BJ (cell line): ENCODE data around the gene MUC6. TPM values are rescaled to one million over a fixed set of nuclear protein-coding genes. Genes with fewer than 3 reads are reported as not detected.

Source experiments
- CTCF ChIA-PET: fragments of 350-600 bp; formaldehyde crosslinking; extraction: SDS; loops from one replicate; lab custom pipeline; 2021; ENCODE audit warnings: antibody characterized with exemption, inconsistent platforms; lab: Yijun Ruan, JAX
- POLR2A ChIA-PET: fragments of 300-600 bp; sonication (Branson Sonifier 250); formaldehyde crosslinking; extraction: SDS; loops from one replicate; lab custom pipeline; 2021; ENCODE audit warnings: antibody characterized with exemption; lab: Charles Lee
- DNase-seq: peaks from one replicate; pipeline ENCODE4 v3.0.0-alpha.2; 2011; ENCODE audit warnings: low read depth
- H3K27me3 ChIP-seq: 2 replicates; pipeline ENCODE4 v1.6.0; 2011; ENCODE audit warnings: low read length; ENCODE audit not compliant: control insufficient read depth, insufficient read depth
- H3K36me3 ChIP-seq: 2 replicates; pipeline ENCODE4 v1.5.1; 2011; ENCODE audit warnings: low read length; ENCODE audit not compliant: control insufficient read depth, insufficient read depth
- H3K4me3 ChIP-seq: 2 replicates; pipeline ENCODE4 v1.5.1; 2011; ENCODE audit warnings: low read depth, mild to moderate bottlenecking, control low read depth, low read length
- polyA plus RNA-seq: library from polyadenylated mRNA; depleted of rRNA; stranded (reverse); fragments of >200 nt; gene quantifications from 2 replicates; pipeline ENCODE4 v1.2.3, GENCODE V29; 2011
- TF ChIP-seq, protein P1 (sequence below): IDR thresholded peaks from 2 replicates; pipeline ENCODE4 v1.5.1; 2011; ENCODE audit warnings: low read depth, mild to moderate bottlenecking, control low read depth, inconsistent platforms, low read length, moderate library complexity; ENCODE audit not compliant: insufficient read depth

Gene MUC6
- polyA plus RNA-seq, 1 experiment, result not detected

DNA sequence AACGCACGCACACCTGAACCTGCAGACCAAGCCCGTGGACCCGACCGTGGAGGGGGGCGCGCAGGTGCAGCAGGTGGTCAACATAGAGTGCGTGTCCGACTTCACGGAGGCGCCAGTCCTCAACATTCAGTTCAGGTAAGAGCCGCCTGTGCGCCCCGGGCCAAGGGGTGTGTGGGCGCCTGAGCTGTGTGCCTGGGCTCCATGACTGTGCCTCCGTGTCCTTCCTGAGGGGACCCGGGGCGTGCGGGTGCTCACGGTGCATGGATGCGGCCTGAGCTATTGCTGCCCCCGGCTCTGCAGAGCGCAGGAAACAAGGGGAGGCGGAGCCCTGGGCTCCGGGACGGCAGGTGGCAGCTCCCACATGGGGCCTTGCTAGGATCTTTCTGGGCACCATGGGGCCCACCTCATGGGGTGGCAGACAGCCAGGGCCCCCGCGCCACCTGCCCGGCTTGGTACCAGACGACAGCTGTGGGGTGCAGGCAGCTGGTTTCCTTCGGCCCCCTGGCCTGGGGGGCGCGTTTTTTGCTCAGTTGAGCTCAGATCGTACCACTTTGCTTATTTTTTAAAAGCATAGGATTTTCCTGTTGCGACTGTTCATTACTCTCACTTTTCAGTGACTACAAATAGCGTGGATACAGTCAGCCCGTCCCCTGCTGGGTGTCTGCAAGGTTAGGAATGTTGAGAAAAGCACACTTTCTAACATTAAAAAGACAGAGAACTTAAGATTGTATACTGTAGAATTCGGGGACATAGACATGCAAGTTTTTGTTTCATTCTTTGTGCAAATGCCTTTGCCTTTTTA is 28.3 kb downstream of the MUC6 start:
- Histone ChIP-seq H3K4me3 (no peak overlapping the region), H3K36me3 (peaks cover 50% of the 10 kb centered on the region), H3K27me3 (no peaks in the 10 kb centered on the region)
- no peak for DNase-seq
- ChIA-PET POLR2A (no interaction called here), CTCF (interaction anchor here (1.3 kb wide), 1 partner anchor 9 kb away, joined by 3 read pairs; no protein-coding TSS in a partner anchor)
- TF ChIP-seq, protein P1, sequence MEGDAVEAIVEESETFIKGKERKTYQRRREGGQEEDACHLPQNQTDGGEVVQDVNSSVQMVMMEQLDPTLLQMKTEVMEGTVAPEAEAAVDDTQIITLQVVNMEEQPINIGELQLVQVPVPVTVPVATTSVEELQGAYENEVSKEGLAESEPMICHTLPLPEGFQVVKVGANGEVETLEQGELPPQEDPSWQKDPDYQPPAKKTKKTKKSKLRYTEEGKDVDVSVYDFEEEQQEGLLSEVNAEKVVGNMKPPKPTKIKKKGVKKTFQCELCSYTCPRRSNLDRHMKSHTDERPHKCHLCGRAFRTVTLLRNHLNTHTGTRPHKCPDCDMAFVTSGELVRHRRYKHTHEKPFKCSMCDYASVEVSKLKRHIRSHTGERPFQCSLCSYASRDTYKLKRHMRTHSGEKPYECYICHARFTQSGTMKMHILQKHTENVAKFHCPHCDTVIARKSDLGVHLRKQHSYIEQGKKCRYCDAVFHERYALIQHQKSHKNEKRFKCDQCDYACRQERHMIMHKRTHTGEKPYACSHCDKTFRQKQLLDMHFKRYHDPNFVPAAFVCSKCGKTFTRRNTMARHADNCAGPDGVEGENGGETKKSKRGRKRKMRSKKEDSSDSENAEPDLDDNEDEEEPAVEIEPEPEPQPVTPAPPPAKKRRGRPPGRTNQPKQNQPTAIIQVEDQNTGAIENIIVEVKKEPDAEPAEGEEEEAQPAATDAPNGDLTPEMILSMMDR, result no peak

- H3K4me3 ChIP-seq, result no peak overlapping the region
- ChIA-PET CTCF (interaction anchor here (1.3 to 2.4 kb wide), 3 partner anchors 10 to 44 kb away, joined by 3 to 6 read pairs (median 5); no protein-coding TSS in a partner anchor), POLR2A (no interaction called here)
- no peak for DNase-seq
- no peaks in the 10 kb centered on the region for H3K27me3 ChIP-seq
- peaks cover 53% of the 10 kb centered on the region for H3K36me3 ChIP-seq
- TF ChIP-seq, protein P1, result no peak
These were observed 29.2 kb downstream of the MUC6 start for GRCh38 chr11:1007279-1007678.

- CTCF ChIA-PET, result interaction anchor here (1.5 to 2.4 kb wide), 2 partner anchors 21 to 45 kb away, joined by 5 to 6 read pairs; no protein-coding TSS in a partner anchor
These were observed 29.8 kb downstream of the MUC6 start for GRCh38 chr11:1006762-1007161.

DNA sequence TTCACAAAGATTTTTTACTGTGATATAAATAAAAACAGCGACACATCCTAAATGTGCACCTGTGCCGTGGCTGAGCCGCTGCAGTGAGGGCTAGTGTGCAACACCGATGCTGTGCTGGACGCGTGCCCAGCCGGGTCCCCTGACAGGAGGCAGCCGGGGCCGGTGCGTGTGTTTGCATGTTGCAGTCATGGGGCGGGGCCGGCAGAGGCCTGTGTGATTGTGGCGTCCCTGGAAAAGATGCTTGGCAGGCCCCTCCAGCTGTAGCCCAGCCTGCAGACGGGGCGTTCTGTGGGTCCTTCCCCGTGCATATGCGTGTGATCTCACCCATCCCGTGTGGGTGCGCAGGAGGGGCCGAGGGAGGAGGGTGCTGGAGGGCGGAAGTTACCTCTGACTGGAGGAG is 30.6 kb downstream of the MUC6 start:
- no peak overlapping the region for H3K4me3 ChIP-seq
- DNase-seq, result no peak
- peaks cover 51% of the 10 kb centered on the region for H3K36me3 ChIP-seq
- TF ChIP-seq, protein P1, result no peak
- CTCF ChIA-PET, result interaction anchor here (2.4 kb wide), 1 partner anchor 46 kb away, joined by 6 read pairs; no protein-coding TSS in a partner anchor
- POLR2A ChIA-PET, result no interaction called here
- no peaks in the 10 kb centered on the region for H3K27me3 ChIP-seq

More at GRCh38 chr11:1006762-1007161, 29.8 kb downstream of the MUC6 start:
- TF ChIP-seq, protein P1, result no peak
- Histone ChIP-seq H3K4me3 (no peak overlapping the region), H3K27me3 (no peaks in the 10 kb centered on the region), H3K36me3 (peaks cover 53% of the 10 kb centered on the region)
- DNase-seq, result no peak
- POLR2A ChIA-PET, result no interaction called here

- Histone ChIP-seq H3K4me3 (no peak overlapping the region), H3K36me3 (peaks cover 45% of the 10 kb centered on the region), H3K27me3 (no peaks in the 10 kb centered on the region)
- TF ChIP-seq, protein P1, result no peak
- ChIA-PET CTCF (interaction anchor here (1.6 kb wide), 1 partner anchor 155 kb away, joined by 3 read pairs; no protein-coding TSS in a partner anchor), POLR2A (no interaction called here)
- no peak for DNase-seq
These were observed 33.4 kb downstream of the MUC6 start for GRCh38 chr11:1003159-1003558.
